ENCODE data around the gene TRIM22.
"Not testable (repeated sequence)": the region's sequence is repeated elsewhere in the genome, so short reads cannot be mapped to it uniquely, and the experiment has no call there.

The TRIM22 gene

GRCh38 chr11:5690736-5691135 lies 1.1 kb downstream of the TRIM22 start:
- no peak for DNase-seq (ENCODE audit: low read depth, low spot score)

- not testable (repeated sequence) for DNase-seq (ENCODE audit: low read depth, low spot score)
These were observed 1.8 kb downstream of the TRIM22 start for GRCh38 chr11:5691238-5691963.

- DNase-seq (ENCODE audit: low read depth, low spot score): no peak
These were observed 2.4 kb downstream of the TRIM22 start for GRCh38 chr11:5691964-5692361.

GRCh38 chr11:5694642-5695041 lies 5.1 kb downstream of the TRIM22 start:
- no peak for DNase-seq (ENCODE audit: low read depth, low spot score)

DNA sequence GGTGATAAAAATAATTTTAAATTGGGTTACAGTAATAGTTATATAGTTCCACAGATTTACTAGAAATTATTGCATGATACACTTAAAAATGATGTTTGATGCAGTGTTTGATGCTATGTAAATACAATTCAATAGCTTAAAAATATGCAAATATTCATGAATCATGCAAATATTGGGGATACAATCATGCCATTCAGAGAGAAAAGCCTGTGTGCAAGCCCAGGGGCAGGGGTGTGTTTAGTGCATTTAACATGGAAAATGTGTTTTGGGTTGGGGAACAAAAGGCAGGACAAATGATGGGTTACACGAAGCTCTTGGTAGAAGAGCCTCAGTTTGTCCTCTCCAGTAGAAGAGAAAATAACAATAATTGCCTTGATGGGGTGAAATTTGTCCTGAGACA lies 6.0 kb downstream of the TRIM22 start:
- no peak for DNase-seq (ENCODE audit: low read depth, low spot score)

DNA sequence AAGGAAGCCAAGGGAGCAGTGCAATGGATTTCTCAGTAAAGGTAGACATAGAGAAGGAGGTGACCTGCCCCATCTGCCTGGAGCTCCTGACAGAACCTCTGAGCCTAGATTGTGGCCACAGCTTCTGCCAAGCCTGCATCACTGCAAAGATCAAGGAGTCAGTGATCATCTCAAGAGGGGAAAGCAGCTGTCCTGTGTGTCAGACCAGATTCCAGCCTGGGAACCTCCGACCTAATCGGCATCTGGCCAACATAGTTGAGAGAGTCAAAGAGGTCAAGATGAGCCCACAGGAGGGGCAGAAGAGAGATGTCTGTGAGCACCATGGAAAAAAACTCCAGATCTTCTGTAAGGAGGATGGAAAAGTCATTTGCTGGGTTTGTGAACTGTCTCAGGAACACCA lies 6.6 kb downstream of the TRIM22 start:
- peak; percentile 4 for DNase-seq (ENCODE audit: low read depth, low spot score)

GRCh38 chr11:5698281-5698680 lies 8.7 kb downstream of the TRIM22 start:
- DNase-seq (ENCODE audit: low read depth, low spot score): no peak

- no peak for DNase-seq (ENCODE audit: low read depth, low spot score)
These were observed 10.9 kb downstream of the TRIM22 start for GRCh38 chr11:5700421-5701054.

DNA sequence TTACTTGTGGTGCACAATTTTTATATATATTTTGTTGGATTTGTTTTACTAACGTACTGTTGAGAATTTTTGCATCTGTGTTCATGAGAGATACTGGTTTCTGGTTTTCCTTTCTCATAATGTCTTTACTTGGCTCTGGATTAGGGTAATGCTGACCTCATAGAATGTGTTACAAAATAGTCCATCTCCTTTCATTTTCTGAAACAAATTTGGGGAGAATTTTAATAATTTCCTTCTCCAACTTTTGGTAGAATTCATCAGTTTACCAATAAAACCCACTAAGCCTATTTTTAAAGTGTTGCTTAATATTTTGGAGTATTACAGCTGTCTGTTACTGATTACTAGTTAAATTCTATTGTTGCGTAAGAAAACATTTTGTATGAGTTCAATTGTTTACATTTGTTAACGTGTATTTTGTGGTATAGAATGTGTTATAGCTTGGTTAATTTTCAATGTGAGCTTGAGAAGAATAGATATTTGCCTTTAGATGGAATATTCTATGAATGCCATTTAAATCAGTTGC lies 11.5 kb downstream of the TRIM22 start:
- no peak for DNase-seq (ENCODE audit: low read depth, low spot score)

- DNase-seq (ENCODE audit: low read depth, low spot score): no peak
These were observed 14.3 kb downstream of the TRIM22 start for GRCh38 chr11:5703741-5704536.

- no peak for DNase-seq (ENCODE audit: low read depth, low spot score)
These were observed 16.1 kb downstream of the TRIM22 start for GRCh38 chr11:5705688-5706087.

- DNase-seq (ENCODE audit: low read depth, low spot score): no peak
These were observed 22.9 kb downstream of the TRIM22 start for GRCh38 chr11:5712507-5712906.

DNA sequence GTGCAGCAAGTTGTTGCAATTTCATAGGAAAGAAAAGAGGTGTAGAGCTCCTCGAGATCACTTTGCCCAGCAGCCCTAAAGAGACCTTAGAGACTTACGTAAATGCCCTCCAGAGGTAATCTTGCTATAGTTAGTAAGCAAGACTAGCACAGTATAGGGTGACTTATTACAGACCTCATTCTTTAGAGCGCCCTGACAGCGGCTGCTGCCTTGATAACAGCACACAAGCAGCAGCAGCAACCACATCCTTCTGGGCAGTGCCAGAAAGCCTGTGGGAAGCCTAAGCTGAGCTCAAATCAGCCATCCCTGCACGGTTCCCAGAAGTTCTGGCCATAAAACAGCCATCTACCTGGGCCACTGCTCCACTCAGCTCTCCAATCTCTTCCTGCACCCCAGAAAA lies 24.1 kb downstream of the TRIM22 start:
- no peak for DNase-seq (ENCODE audit: low read depth, low spot score)

DNA sequence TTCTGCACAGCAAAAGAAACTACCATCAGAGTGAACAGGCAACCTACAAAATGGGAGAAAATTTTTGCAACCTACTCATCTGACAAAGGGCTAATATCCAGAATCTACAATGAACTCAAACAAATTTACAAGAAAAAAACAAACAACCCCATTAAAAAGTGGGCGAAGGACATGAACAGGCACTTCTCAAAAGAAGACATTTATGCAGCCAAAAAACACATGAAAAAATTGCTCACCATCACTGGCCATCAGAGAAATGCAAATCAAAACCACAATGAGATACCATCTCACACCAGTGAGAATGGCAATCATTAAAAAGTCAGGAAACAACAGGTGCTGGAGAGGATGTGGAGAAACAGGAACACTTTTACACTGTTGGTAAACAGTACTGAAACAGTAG lies 26.9 kb downstream of the TRIM22 start:
- not testable (repeated sequence) for DNase-seq (ENCODE audit: low read depth, low spot score)

DNA sequence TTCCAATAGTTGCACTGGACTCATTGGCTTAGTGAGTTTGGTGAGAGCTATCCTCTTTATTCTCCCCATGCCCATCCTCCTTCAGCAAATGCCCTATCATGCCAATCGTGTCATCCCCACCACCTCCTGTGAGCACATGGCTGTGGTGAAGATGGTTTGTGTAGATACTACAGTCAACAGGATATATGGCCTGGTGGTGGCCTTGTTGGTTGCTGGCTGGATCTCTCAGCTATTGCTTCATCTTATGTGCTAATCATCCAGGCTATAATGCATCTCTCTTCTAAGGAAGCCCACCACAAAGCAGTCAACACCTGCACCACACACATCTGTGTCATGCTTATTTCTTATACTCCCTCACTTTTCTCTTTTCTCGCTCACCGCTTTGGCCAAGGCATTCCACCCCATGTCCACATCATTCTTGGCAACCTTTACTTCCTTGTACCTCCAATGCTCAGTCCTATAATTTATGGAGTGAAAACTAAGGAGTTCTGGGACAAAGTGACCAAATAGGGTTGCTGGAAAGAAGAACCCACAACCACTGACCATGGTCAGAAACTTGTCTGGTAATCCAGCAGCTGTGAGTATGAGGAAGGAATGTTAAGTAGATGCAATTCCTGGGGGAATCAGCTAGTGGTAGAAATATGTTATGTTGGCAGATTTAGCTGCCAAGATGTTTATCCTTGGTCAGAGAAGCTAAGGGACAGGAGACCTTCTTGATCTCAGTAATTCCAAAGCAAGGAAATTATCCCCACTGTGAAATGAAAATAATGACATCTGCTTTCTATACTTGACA lies 30.3 kb downstream of the TRIM22 start:
- no peak for DNase-seq (ENCODE audit: low read depth, low spot score)

GRCh38 chr11:5722622-5723021 lies 33.0 kb downstream of the TRIM22 start:
- no peak for DNase-seq (ENCODE audit: low read depth, low spot score)

- DNase-seq (ENCODE audit: low read depth, low spot score): no peak
These were observed 36.8 kb downstream of the TRIM22 start for GRCh38 chr11:5726351-5726750.

DNA sequence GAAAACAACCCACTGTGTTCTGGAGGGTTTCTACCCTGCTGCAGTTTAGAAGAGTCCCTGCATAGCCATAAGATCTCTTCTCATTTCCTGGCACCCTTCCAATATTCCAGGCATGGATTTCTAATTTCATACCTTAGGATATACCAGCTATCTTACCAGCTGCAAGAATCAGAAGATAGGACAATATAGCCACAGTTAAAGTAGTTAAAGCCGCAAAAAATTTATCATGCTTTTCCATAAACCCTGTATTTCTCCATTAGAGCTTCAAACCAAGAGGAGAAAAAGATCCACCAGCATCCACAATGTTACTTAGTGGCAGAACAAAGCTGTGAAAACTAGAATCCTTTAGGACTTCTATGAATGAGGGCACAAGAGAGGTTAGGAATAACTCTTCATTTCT lies 38.1 kb downstream of the TRIM22 start:
- DNase-seq (ENCODE audit: low read depth, low spot score): no peak

DNA sequence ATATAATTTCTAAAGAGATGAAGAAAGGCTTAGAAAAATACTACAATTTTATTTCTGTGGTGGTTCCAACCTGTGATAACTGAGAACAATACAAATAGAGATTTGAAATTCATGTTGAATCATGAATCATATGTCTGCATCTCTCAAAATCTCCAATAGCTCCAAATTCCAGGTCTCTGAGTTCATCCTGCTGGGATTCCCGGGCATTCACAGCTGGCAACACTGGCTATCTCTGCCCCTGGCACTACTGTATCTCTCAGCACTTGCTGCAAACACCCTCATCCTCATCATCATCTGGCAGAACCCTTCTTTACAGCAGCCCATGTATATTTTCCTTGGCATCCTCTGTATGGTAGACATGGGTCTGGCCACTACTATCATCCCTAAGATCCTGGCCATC lies 46.8 kb downstream of the TRIM22 start, which contains the start of gene OR56B1:
OR56B1 (plus strand) TSS at position 53 of the 400 bp plus-strand sequence; CDS start at position 122, 69 bp downstream.
- no peak for DNase-seq (ENCODE audit: low read depth, low spot score)

DNA sequence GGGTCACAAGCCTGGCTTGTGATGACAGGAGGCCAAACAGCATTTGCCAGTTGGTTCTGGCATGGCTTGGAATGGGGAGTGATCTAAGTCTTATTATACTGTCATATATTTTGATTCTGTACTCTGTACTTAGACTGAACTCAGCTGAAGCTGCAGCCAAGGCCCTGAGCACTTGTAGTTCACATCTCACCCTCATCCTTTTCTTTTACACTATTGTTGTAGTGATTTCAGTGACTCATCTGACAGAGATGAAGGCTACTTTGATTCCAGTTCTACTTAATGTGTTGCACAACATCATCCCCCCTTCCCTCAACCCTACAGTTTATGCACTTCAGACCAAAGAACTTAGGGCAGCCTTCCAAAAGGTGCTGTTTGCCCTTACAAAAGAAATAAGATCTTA lies 47.5 kb downstream of the TRIM22 start:
- no peak for DNase-seq (ENCODE audit: low read depth, low spot score)

- no peak for DNase-seq (ENCODE audit: low read depth, low spot score)
These were observed 48.2 kb downstream of the TRIM22 start for GRCh38 chr11:5737670-5738392.

All from ELF-1 (cell line).